Immature natural killer cell (primary cell): Measurements from ENCODE around the gene PXT1. TPM values are rescaled to one million over a fixed set of nuclear protein-coding genes. Genes with fewer than 3 reads are reported as not detected.
"Not testable (repeated sequence)": the region's sequence is repeated elsewhere in the genome, so short reads cannot be mapped to it uniquely, and the experiment has no call there.

Experiments
- DNase-seq, 3 donors: peaks; one replicate each; pipeline ENCODE4 v3.0.0; 2022; ENCODE audit warnings: mixed read lengths in 1 of 3
- H3K27ac Mint-ChIP-seq, 6 donors: one replicate each; pipeline ENCODE4 v1.8.0; 2020; ENCODE audit warnings: mixed read lengths in 6 of 6, mild to moderate bottlenecking in 5 of 6, inconsistent platforms in 4 of 6, moderate library complexity in 3 of 6
- H3K27me3 Mint-ChIP-seq, 3 donors: one replicate each; pipeline ENCODE4 v1.8.0; 2020 to 2021; ENCODE audit warnings: low read depth in 3 of 3, mild to moderate bottlenecking in 3 of 3, mixed read lengths in 3 of 3, moderate library complexity in 3 of 3, inconsistent platforms in 1 of 3
- H3K36me3 Mint-ChIP-seq, 3 donors: one replicate each; pipeline ENCODE4 v1.8.0; 2020; ENCODE audit warnings: mixed read lengths in 3 of 3, inconsistent platforms in 2 of 3, mild to moderate bottlenecking in 2 of 3
- H3K4me1 Mint-ChIP-seq, 2 donors: one replicate each; pipeline ENCODE4 v1.8.0; 2020; ENCODE audit warnings: inconsistent platforms in 2 of 2, mild to moderate bottlenecking in 2 of 2, mixed read lengths in 2 of 2, moderate library complexity in 1 of 2
- H3K4me3 Mint-ChIP-seq, 5 donors: one replicate each; pipeline ENCODE4 v1.8.0; 2020; ENCODE audit warnings: mild to moderate bottlenecking in 5 of 5, mixed read lengths in 5 of 5, inconsistent platforms in 3 of 5, moderate library complexity in 3 of 5
- H3K9me3 Mint-ChIP-seq, 6 donors: one replicate each; pipeline ENCODE4 v1.8.0; 2020; ENCODE audit warnings: mild to moderate bottlenecking in 6 of 6, mixed read lengths in 6 of 6, inconsistent platforms in 4 of 6, moderate library complexity in 3 of 6
- polyA plus RNA-seq, 3 donors: library from polyadenylated mRNA; unstranded; fragments of 300-500 nt; fragmentation: Illumina TruSeq; gene quantifications; one replicate each; pipeline ENCODE4 v1.2.3, GENCODE V29; 2021

The PXT1 gene
- polyA plus RNA-seq, 3 donors from 2014 or later: 0.09 TPM; not detected in 1

DNA sequence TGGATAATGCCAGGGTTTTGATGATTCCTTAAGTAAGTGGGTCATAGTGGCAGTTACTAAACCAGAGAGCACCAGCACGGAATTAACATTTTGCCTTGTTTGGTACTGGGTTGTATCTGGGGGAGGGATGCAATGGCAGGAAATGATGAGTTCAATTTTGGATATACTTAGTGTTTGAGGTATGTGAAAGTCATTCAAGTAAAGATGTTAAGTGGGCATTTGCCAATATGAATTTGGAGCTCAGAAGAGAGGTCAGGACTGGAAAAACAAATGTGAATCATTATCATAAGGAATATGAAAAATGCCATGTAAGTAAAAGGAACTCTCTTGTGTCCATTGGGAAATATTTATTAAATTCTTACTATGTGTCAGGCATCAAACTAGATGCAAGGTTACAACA is 6.2 kb downstream of the PXT1 start:
- H3K36me3 Mint-ChIP-seq: no peaks in the 10 kb centered on the region
- H3K4me3 Mint-ChIP-seq: no peak overlapping the region
- no peaks in the 10 kb centered on the region for H3K9me3 Mint-ChIP-seq
- H3K4me1 Mint-ChIP-seq: peaks cover 5 to 6% of the 10 kb centered on the region in 2 donors
- no peak for DNase-seq
- peaks cover 0 to 3% (median 0%) of the 10 kb centered on the region in 3 donors for H3K27me3 Mint-ChIP-seq
- H3K27ac Mint-ChIP-seq: no peak overlapping the region

DNA sequence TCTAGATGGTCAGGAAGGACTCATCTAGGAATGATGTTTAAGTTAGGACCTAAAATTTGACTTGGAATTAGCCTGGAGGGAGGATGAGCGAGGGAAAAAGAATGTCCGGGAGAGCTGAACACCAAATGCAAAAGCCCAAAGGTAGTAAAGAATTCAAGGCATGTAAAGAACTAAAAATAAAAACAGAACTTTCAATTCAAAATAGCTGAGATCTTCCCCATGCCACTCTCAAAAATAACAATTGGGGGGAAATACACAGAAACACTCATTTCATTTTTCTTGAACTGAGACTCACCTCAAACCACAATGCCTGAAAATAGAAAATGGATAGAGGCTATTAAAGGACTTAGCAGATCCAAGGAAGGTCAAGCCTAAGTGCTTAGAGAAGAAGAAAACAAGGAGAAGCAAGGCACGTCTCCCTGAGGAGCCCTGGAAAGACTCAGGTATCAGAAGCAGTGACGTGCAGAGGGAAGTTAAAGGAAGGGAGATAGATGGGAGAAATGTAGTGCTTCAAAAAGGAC is 10.4 kb downstream of the PXT1 start:
- Mint-ChIP-seq H3K36me3 (no peaks in the 10 kb centered on the region), H3K4me3 (no peak overlapping the region), H3K9me3 (no peaks in the 10 kb centered on the region), H3K27me3 (peaks cover 0 to 3% (median 2%) of the 10 kb centered on the region in 3 donors), H3K27ac (no peak overlapping the region), H3K4me1 (no peaks in the 10 kb centered on the region)
- no peak for DNase-seq

DNA sequence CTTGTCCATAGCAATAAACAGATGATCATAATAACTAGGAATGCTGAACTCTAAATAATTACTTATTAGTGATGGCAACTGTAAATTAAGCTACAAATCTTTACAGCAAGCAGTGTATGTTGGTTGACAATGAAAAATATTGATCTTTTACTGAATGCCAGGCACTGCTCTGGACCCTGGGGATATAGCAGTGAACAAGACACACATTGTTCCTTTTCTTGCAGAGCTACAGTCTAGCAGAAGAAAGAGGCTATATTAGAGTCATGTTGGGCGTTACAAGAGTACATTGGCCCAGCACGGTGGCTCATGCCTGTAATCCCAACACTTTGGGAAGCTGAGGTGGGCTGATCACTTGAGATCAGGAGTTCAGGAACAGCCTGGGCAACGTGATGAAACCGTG is 11.5 kb downstream of the PXT1 start:
- Mint-ChIP-seq H3K27ac (no peak overlapping the region), H3K36me3 (no peaks in the 10 kb centered on the region), H3K9me3 (no peaks in the 10 kb centered on the region), H3K4me1 (no peaks in the 10 kb centered on the region), H3K4me3 (no peak overlapping the region), H3K27me3 (peaks cover 0 to 4% (median 2%) of the 10 kb centered on the region in 3 donors)
- DNase-seq: no peak

DNA sequence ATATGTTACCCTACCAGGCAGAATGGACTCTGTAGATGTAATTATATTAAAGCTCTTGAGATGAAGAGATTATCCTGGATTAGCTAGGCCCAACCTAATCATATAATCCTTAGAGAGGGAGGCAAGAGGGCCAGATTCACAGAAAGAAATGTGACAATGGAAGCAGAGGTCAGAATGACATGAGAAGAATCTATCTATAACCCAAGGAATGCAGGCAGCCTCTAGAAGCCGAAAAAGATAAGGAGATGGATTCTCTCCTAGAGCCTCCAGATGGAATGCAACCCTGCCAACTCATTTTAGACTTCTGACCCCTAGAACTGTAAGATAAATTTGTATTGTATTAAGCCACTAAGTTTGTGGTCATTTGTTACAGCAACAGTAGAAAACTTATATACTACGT is 12.3 kb downstream of the PXT1 start:
- H3K27ac Mint-ChIP-seq: no peak overlapping the region
- no peak for DNase-seq

DNA sequence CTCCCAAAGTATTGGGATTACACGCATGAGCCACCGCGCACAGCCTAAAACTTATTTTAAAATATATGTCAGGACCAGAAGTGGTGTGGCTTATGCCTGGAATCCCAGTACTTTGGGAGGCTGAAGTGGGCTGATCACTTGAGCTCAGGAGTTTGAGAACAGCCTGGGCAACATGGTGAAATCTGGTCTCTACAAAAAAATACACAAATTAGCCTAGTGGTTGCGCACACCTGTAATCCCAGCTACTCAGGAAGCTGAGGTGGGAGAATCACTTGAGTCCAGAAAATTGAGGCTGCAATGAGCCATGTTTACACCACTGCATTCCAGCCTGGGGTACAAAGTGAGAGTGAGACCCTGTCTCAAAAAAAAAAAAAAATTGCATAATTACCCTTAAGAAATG is 13.7 kb downstream of the PXT1 start:
- peaks cover 0 to 3% (median 2%) of the 10 kb centered on the region in 3 donors for H3K27me3 Mint-ChIP-seq
- no peak overlapping the region for H3K27ac Mint-ChIP-seq
- no peak for DNase-seq
- peaks cover 1 to 2% of the 10 kb centered on the region in 2 donors for H3K4me1 Mint-ChIP-seq
- no peaks in the 10 kb centered on the region for H3K9me3 Mint-ChIP-seq
- no peaks in the 10 kb centered on the region for H3K36me3 Mint-ChIP-seq
- H3K4me3 Mint-ChIP-seq: no peak overlapping the region

More for the DNA sequence above, 12.3 kb downstream of the PXT1 start:
- H3K9me3 Mint-ChIP-seq: no peaks in the 10 kb centered on the region
- H3K27me3 Mint-ChIP-seq: peaks cover 0 to 3% (median 2%) of the 10 kb centered on the region in 3 donors
- no peaks in the 10 kb centered on the region for H3K4me1 Mint-ChIP-seq
- H3K36me3 Mint-ChIP-seq: no peaks in the 10 kb centered on the region
- no peak overlapping the region for H3K4me3 Mint-ChIP-seq

DNA sequence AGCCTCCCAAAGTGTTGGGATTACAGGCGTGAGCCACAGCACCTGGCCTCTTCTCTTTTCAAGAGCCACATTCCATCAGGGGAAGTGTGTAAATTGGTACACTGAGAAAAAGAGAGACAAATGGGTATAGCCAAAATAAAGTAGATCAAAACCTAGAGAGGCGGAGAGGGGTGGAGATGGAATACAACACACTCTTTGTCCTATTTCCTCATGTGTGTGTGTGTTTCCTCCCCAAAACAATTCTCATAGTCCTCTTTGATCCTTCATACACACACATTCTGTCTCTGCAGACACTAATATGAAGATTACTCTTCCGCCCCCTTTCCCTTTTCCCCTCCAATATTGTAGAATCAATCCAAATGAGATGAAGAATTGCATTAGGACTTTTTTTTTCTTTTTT is 16.0 kb downstream of the PXT1 start:
- H3K9me3 Mint-ChIP-seq: no peaks in the 10 kb centered on the region
- no peaks in the 10 kb centered on the region for H3K36me3 Mint-ChIP-seq
- no peak for DNase-seq
- peaks cover 4 to 8% (median 5%) of the 10 kb centered on the region in 3 donors for H3K27me3 Mint-ChIP-seq
- no peak overlapping the region for H3K27ac Mint-ChIP-seq
- H3K4me3 Mint-ChIP-seq: no peak overlapping the region
- peaks cover 17 to 18% of the 10 kb centered on the region in 2 donors for H3K4me1 Mint-ChIP-seq

DNA sequence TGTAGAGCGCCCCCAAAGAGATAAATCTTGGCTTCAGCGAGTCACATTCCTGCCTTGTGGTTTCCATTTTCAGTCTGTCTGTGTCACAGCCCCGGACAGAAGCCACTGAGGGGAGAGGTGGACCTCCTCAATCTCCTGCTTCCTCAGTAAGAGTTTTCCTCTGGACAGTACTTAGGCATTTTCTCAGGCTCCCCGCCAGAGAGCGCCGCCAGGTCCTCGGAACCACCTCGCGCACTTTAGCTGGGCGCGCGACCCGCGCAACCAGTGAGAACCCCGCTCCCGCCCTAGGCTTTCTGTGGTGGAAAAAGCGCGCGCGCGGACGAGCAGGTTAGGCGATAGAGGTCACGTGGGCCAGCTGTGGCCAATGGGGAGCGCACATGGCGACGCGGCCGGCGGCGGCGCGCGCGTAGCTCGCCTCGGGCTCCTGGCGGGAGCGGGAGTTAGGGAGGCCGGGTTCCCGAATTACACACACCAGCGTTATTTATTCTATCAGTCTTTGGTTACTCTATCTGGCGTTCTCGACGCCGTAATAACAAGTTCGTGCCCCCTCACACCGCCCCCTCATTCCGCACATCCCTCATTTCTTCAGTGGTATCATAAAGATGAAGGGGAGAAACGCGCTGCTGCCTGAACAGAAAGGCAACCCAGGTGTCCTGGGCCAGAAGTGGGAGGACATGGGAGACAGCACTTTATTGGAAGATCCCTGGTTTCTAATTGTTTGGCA is 19.4 kb downstream of the PXT1 start:
- peaks cover 2 to 8% (median 5%) of the 10 kb centered on the region in 3 donors for H3K27me3 Mint-ChIP-seq
- no peaks in the 10 kb centered on the region for H3K9me3 Mint-ChIP-seq
- peak overlapping the region; percentile 88 to 95 (median 95) for H3K27ac Mint-ChIP-seq
- peaks cover 17 to 18% of the 10 kb centered on the region in 2 donors for H3K4me1 Mint-ChIP-seq
- DNase-seq: peak; percentile 97
- peak overlapping the region; percentile 92 to 97 (median 95) for H3K4me3 Mint-ChIP-seq
- no peaks in the 10 kb centered on the region for H3K36me3 Mint-ChIP-seq

DNA sequence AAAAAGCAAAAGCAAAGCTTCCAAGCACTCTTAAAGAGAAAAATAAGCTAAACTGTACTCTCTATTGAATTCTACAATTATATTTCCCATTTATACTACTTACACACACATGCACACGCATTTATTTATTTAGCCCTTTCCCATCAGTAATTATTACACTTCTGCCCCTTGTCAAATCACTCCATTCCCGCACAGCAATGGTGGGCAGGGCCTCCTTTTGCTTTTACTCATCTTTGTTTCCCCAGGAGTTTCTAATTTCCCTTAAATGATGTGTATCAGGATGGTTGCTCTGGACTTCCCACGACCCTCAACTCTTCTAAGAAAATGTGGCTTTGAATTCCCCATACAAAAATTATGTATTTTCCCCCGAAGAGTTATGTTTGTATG is 19.9 kb downstream of the PXT1 start:
- H3K4me1 Mint-ChIP-seq: peaks cover 17 to 18% of the 10 kb centered on the region in 2 donors
- DNase-seq: no peak
- H3K27ac Mint-ChIP-seq: peak overlapping the region; percentile 88 to 95 (median 95)
- H3K4me3 Mint-ChIP-seq: peak overlapping the region; percentile 92 to 97 (median 95)
- peaks cover 2 to 8% (median 5%) of the 10 kb centered on the region in 3 donors for H3K27me3 Mint-ChIP-seq
- H3K36me3 Mint-ChIP-seq: no peaks in the 10 kb centered on the region
- H3K9me3 Mint-ChIP-seq: no peaks in the 10 kb centered on the region

DNA sequence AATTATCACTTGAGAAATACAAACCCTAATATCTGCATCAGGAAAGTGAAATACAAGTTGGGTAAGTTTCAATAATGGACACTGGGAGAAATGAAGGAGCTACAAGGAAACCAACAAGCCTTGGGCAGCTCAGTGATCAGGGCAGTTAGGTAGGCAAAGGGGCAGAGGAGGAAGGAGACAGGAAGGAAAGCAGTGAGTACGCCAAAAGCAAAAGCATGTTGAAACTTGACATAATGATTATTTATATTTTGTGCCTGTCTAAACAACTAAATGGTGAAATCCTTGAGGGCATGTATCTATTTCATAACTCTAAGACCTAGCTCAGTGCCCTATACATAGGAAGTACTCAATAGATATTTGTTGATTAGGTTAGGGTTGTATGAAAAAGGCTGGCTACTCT is 23.3 kb downstream of the PXT1 start:
- Mint-ChIP-seq H3K9me3 (no peaks in the 10 kb centered on the region), H3K4me1 (peaks cover 15 to 18% of the 10 kb centered on the region in 2 donors), H3K36me3 (no peaks in the 10 kb centered on the region), H3K4me3 (no peak overlapping the region), H3K27me3 (peaks cover 2 to 8% (median 5%) of the 10 kb centered on the region in 3 donors), H3K27ac (no peak overlapping the region)
- no peak for DNase-seq

DNA sequence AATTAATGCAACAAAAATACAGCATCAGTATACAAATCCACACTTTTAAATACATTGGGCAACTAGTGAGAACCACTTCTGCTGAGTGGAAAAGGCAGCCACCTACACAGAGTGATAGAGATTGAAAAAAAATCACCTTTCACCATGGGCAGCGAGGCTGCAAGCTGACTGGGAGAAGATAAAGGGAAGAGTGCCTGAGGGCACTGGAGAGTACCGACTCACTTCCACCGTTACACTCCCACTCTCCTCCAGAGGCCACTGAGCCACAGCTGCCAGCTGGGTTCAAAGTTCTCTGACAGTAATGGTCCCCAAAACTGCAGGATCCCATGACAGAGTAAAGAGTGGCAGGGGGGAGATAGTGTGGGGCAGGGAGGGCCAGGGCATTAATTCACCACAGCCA is 24.1 kb downstream of the PXT1 start:
- Mint-ChIP-seq H3K9me3 (peaks cover 0 to under 1% (median 0%) of the 10 kb centered on the region in 6 donors), H3K4me3 (no peak overlapping the region), H3K36me3 (no peaks in the 10 kb centered on the region), H3K4me1 (peaks cover 11 to 13% of the 10 kb centered on the region in 2 donors), H3K27me3 (peaks cover 2 to 12% (median 5%) of the 10 kb centered on the region in 3 donors), H3K27ac (no peak overlapping the region)
- no peak for DNase-seq

DNA sequence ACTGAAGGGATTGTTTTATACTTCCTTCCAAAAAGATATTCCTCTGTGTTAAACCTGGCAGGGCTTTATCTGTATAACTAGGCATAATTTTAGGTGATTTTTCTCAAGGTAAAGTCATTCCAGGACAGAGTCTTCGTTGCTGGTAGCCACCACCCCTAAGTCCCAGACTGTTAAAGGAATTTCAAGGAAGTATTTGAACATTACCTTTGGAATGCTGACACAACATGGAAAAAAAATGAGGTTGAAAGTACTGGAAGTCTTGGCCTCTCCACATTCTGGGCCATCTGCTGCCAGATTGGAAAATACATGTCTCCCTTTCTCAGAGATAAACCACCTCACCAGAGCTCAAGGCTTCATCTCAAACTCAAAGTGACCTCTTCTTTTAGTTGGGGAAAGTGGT is 28.2 kb downstream of the PXT1 start:
- H3K4me1 Mint-ChIP-seq: no peaks in the 10 kb centered on the region
- H3K27me3 Mint-ChIP-seq: peaks cover 0 to 6% (median 4%) of the 10 kb centered on the region in 3 donors
- no peak overlapping the region for H3K27ac Mint-ChIP-seq

DNA sequence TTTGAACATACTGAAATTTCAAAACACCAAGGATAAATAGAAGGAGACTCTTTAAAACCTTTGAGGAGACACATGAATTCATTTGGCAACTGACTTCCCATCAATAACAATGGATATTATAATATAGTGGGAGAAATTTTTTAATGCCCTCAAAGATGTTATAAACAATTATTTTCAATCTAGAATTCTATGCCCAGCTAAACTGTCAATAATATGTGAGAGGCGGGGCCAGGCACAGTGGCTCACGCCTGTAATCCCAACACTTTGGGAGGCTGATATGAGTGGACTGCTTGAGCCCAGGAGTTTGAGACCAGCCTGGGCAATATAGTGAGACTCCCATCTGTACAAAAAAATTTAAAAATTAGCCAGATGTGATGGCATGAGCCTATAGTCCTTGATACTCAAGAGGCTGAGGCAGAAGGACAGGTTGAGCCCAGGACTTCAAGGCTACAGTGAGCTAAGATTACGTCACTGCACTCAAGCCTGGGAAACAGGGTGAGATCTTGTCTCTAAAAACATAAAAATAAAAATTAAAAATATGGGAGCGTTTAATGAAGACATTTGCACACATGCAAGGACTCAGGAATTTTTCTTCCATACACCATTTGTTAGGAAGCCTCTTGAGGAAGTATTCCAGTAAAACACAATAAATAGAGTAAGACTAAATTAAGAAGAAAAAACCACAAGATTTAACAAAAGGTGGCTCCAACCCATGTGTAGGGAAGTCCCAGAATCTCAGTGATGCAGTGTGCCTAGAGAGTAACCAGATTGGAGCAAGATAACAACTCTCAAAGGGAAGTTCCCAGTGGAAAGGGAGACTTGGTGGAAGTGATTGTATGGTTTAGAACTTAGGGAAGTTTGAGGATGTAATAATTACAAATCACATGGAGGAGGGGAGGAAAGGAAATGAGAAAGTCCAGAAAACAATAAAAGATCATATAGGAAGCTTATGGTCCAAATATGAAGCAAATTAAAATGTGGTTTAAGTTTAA is 28.9 kb downstream of the PXT1 start:
- no peak overlapping the region for H3K27ac Mint-ChIP-seq
- H3K4me3 Mint-ChIP-seq: no peak overlapping the region
- H3K36me3 Mint-ChIP-seq: peaks cover 0 to 4% (median 0%) of the 10 kb centered on the region in 3 donors
- peaks cover 0 to 7% (median 6%) of the 10 kb centered on the region in 3 donors for H3K27me3 Mint-ChIP-seq
- no peaks in the 10 kb centered on the region for H3K4me1 Mint-ChIP-seq
- DNase-seq: no peak
- peaks cover 0 to 11% (median 3%) of the 10 kb centered on the region in 6 donors for H3K9me3 Mint-ChIP-seq

More for the DNA sequence above, 28.2 kb downstream of the PXT1 start:
- no peak for DNase-seq
- peaks cover 0 to 4% (median 0%) of the 10 kb centered on the region in 3 donors for H3K36me3 Mint-ChIP-seq
- H3K9me3 Mint-ChIP-seq: peaks cover 0 to 11% (median 3%) of the 10 kb centered on the region in 6 donors
- H3K4me3 Mint-ChIP-seq: no peak overlapping the region

DNA sequence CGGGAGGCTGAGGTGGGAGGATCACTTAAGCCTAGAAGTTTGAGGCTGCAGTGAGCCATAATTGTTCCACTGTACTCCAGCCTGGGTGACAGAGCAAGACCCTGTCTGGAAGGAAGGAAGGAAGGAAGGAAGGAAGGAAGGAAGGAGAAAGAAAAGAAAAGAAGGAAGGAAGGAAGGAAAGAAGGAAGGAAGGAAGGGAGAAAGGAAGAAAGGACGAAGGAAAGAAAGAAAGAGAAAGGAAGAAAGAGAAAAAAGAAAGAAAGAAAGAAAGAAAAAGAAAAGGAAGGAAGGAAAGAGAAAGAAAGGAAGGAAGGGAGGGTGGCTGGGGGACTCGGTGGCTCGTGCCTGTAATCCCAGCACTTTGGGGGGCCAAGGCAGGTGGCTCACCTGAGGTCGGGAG is 32.9 kb downstream of the PXT1 start:
- H3K27me3 Mint-ChIP-seq, DNase-seq, H3K4me3 Mint-ChIP-seq, H3K4me1 Mint-ChIP-seq, H3K36me3 Mint-ChIP-seq: not testable (repeated sequence)
- Mint-ChIP-seq H3K27ac (peak overlapping the region in 2 of 6 donors; percentile 30 to 40), H3K9me3 (peaks cover 0 to 11% (median 3%) of the 10 kb centered on the region in 6 donors)
